ENCODE measurements around the gene AJM1. TPM values are rescaled to one million over a fixed set of nuclear protein-coding genes. Genes with fewer than 3 reads are reported as not detected.

Gene AJM1
- total RNA-seq, 6 experiments from 2014 or later = 1.7 to 2.8 (median 2.6) TPM

DNA sequence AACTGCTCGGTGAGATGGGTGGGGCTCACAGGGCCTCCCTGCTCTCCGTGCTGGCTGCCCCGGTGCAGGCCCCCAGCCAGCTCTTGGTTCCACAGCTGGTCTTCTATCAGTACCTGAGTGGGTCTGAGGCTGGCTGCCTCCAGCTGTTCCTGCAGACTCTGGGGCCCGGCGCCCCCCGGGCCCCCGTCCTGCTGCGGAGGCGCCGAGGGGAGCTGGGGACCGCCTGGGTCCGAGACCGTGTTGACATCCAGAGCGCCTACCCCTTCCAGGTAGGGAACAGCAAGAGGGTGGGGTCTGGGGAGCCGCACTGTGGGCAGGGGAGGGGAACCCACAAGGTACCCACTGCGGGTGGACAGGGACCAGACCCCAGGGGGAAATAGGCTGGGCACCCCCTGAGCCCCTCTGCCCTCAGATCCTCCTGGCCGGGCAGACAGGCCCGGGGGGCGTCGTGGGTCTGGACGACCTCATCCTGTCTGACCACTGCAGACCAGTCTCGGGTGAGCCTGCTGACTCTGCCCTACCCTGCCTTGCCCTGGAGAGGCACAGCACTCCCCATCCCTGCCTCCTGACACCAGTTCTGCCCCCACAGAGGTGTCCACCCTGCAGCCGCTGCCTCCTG, 12.7 kb downstream of the AJM1 start:
- 80% methylated on average over 1 of the region's 23 CpGs for WGBS (ENCODE audit: insufficient coverage, low coverage, low lambda C conversion rate, missing lambda C conversion rate)

GRCh38 chr9:136855461-136856078, 13.3 kb downstream of the AJM1 start:
- Histone ChIP-seq H3K27me3 (no peaks in the 10 kb centered on the region), H3K9me3 (no peaks in the 10 kb centered on the region), H3K4me3 (no peak overlapping the region), H3K27ac (no peak overlapping the region), H3K4me1 (peaks cover 0 to 42% (median 20%) of the 10 kb centered on the region in 4 donors), H3K36me3 (peaks cover 0 to 4% (median 0%) of the 10 kb centered on the region in 4 donors)
- intact Hi-C loops (cut with DNase I) = no loop called here
- TF ChIP-seq POLR2A (IDR thresholded peaks at IDR 0.05) = no peak
- TF ChIP-seq, protein P1, sequence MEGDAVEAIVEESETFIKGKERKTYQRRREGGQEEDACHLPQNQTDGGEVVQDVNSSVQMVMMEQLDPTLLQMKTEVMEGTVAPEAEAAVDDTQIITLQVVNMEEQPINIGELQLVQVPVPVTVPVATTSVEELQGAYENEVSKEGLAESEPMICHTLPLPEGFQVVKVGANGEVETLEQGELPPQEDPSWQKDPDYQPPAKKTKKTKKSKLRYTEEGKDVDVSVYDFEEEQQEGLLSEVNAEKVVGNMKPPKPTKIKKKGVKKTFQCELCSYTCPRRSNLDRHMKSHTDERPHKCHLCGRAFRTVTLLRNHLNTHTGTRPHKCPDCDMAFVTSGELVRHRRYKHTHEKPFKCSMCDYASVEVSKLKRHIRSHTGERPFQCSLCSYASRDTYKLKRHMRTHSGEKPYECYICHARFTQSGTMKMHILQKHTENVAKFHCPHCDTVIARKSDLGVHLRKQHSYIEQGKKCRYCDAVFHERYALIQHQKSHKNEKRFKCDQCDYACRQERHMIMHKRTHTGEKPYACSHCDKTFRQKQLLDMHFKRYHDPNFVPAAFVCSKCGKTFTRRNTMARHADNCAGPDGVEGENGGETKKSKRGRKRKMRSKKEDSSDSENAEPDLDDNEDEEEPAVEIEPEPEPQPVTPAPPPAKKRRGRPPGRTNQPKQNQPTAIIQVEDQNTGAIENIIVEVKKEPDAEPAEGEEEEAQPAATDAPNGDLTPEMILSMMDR (IDR thresholded peaks at IDR 0.05) = no peak
- WGBS (ENCODE audit: insufficient coverage, low coverage, low lambda C conversion rate, missing lambda C conversion rate) = no CpG with 5 or more reads among the region's 26 CpGs
- DNase-seq (peak in 2 of 3 donors; percentile 21 to 47), ATAC-seq (no peak)

More for the DNA sequence above, 12.7 kb downstream of the AJM1 start:
- H3K27ac ChIP-seq = no peak overlapping the region
- TF ChIP-seq, protein P1 (IDR thresholded peaks at IDR 0.05) = no peak
- TF ChIP-seq POLR2A (IDR thresholded peaks at IDR 0.05) = no peak
- peaks cover 0 to 45% (median 22%) of the 10 kb centered on the region in 4 donors for H3K4me1 ChIP-seq
- intact Hi-C loops (cut with DNase I) = no loop called here
- H3K36me3 ChIP-seq = peaks cover 0 to 4% (median 0%) of the 10 kb centered on the region in 4 donors
- peak in 2 of 3 donors; percentile 16 to 45 for DNase-seq
- no peak overlapping the region for H3K4me3 ChIP-seq
- no peaks in the 10 kb centered on the region for H3K9me3 ChIP-seq
- no peak for ATAC-seq
- H3K27me3 ChIP-seq = no peaks in the 10 kb centered on the region

DNA sequence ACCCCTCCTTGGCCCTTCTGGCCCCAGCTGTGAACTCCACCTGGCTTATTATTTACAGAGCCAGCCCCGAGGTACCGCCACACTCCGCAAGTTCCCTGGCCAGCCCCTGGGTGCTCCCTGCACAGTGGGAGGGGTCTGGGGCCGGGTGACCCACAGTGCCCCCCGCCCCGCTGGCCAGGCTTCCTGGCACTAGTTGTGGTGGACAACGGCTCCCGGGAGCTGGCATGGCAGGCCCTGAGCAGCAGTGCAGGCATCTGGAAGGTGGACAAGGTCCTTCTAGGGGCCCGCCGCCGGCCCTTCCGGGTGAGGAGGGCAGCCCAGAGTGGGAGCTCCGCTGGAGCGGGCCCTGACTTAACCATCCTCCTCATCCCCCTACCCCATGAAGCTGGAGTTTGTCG, 13.8 kb downstream of the AJM1 start:
- TF ChIP-seq, protein P1 (IDR thresholded peaks at IDR 0.05) = no peak
- no peak for TF ChIP-seq POLR2A (IDR thresholded peaks at IDR 0.05)
- Histone ChIP-seq H3K27me3 (no peaks in the 10 kb centered on the region), H3K36me3 (peaks cover 0 to 2% (median under 1%) of the 10 kb centered on the region in 4 donors), H3K4me1 (peaks cover 0 to 38% (median 17%) of the 10 kb centered on the region in 4 donors), H3K9me3 (no peaks in the 10 kb centered on the region), H3K27ac (no peak overlapping the region), H3K4me3 (no peak overlapping the region)
- peak in 2 of 3 donors; percentile 28 to 48 for DNase-seq
- no CpG with 5 or more reads among the region's 15 CpGs for WGBS (ENCODE audit: insufficient coverage, low coverage, low lambda C conversion rate, missing lambda C conversion rate)
- intact Hi-C loops (cut with DNase I) = no loop called here
- ATAC-seq = no peak

DNA sequence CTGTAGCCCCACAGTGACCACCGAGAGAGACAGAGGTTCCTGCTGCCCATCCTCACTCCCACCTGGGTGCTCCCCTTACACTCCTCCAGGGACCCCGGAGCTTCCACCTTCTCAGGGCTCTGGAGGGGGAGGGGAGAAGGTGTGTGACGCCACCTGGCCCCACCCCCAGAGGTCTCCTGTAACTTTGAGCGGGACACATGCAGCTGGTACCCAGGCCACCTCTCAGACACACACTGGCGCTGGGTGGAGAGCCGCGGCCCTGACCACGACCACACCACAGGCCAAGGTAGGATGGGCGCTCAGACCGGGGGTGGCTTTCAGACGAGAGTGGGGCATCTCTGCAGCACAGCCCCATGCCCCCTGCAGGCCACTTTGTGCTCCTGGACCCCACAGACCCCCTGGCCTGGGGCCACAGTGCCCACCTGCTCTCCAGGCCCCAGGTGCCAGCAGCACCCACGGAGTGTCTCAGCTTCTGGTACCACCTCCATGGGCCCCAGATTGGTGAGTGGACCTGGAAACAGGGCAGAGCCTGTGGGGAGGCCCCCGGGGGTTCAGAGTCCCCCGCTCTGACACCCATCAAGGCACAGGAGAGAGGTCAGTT, 14.4 kb downstream of the AJM1 start:
- intact Hi-C loops (cut with DNase I) = no loop called here
- Histone ChIP-seq H3K27ac (no peak overlapping the region), H3K36me3 (peaks cover 0 to 6% (median 4%) of the 10 kb centered on the region in 4 donors), H3K27me3 (no peaks in the 10 kb centered on the region), H3K4me1 (peaks cover 0 to 32% (median 14%) of the 10 kb centered on the region in 4 donors), H3K9me3 (no peaks in the 10 kb centered on the region), H3K4me3 (no peak overlapping the region)
- WGBS (ENCODE audit: insufficient coverage, low coverage, low lambda C conversion rate, missing lambda C conversion rate) = no CpG with 5 or more reads among the region's 14 CpGs
- DNase-seq (peak in 1 of 3 donors; percentile 53), ATAC-seq (no peak)
- no peak for TF ChIP-seq POLR2A (IDR thresholded peaks at IDR 0.05)
- TF ChIP-seq, protein P1 (IDR thresholded peaks at IDR 0.05) = peak in 1 of 4 donors; percentile 2
